Esophagus squamous epithelium (tissue), 5 donors: ENCODE results near the gene USH2A. TPM values are rescaled to one million over a fixed set of nuclear protein-coding genes. Genes with fewer than 3 reads are reported as not detected.

Experiments
- DNase-seq: peaks from one replicate; lab custom pipeline; 2025; lab: John Stamatoyannopoulos, UW
- H3K27ac ChIP-seq, 4 donors: fragments of 200-600 bp; sonication (generic); one replicate each; pipeline ENCODE4 v1.5.1; 2016 to 2019; ENCODE audit warnings: mild to moderate bottlenecking in 1 of 4
- H3K27me3 ChIP-seq, 4 donors: fragments of 200-600 bp; sonication (generic); 1 replicate in 3 of 4; 2 replicates in 1 of 4; pipeline versions ENCODE4 v1.5.1 to v1.6.0; 2017 to 2021; ENCODE audit warnings: antibody characterized with exemption in 1 of 4
- H3K36me3 ChIP-seq, 3 donors: fragments of 200-600 bp; sonication (generic); one replicate each; pipeline ENCODE4 v1.5.1; 2016 to 2019
- H3K4me1 ChIP-seq, 3 donors: fragments of 200-600 bp; sonication (generic); one replicate each; pipeline ENCODE4 v1.5.1; 2017 to 2019
- H3K4me3 ChIP-seq, 4 donors: fragments of 200-600 bp; sonication (generic); 1 replicate in 3 of 4; 2 replicates in 1 of 4; pipeline ENCODE4 v1.5.1; 2016 to 2019; ENCODE audit warnings: mild to moderate bottlenecking in 2 of 4, moderate library complexity in 1 of 4
- H3K9me3 ChIP-seq, 3 donors: fragments of 200-600 bp; sonication (generic); one replicate each; pipeline ENCODE4 v1.5.1; 2016 to 2019
- CTCF ChIP-seq, 6 experiments: fragments of 450-650 bp in 4 of 6; fragments of 200-600 bp in 2 of 6; sonication (generic) in 2 of 6; IDR thresholded peaks; one replicate each; pipeline ENCODE4 v1.5.1; 2016 to 2019; ENCODE audit warnings: antibody characterized with exemption in 6 of 6, mild to moderate bottlenecking in 4 of 6, moderate library complexity in 4 of 6
- POLR2A ChIP-seq, 4 donors: fragments of 450-650 bp; IDR thresholded peaks; one replicate each; pipeline ENCODE4 v1.6.1; 2017; ENCODE audit warnings: antibody characterized with exemption in 4 of 4, mild to moderate bottlenecking in 4 of 4, moderate library complexity in 3 of 4
- WGBS, 2 donors: methylation state at CpG; one replicate each; pipeline ENCODE4 v1.1.5; 2018; 5-methylcytosine and 5-hydroxymethylcytosine counted together
- intact Hi-C: fragments of 100-400 bp; cut with DNase I; formaldehyde crosslinking; loops from one replicate; pipeline ENCODE4 v1.15.0; 2022
- total RNA-seq, 4 donors: library from RNA; depleted of rRNA; stranded (reverse); fragments of >200 nt; gene quantifications; one replicate each; pipeline ENCODE4 v1.1.0, GENCODE V29; 2016
- donor health status: DM: yes; HTN: yes; CAD: no.

Gene USH2A
- total RNA-seq, 4 donors from 2014 or later, result under 0.01 TPM; not detected in 3

GRCh38 chr1:216433175-216433574 lies 9.9 kb upstream of the USH2A start:
- WGBS, 2 donors, result 63 to 75% methylated on average over 2 of the region's 2 CpGs
- no peak overlapping the region for H3K27ac ChIP-seq
- no peak for DNase-seq
- H3K9me3 ChIP-seq, result no peaks in the 10 kb centered on the region
- no peaks in the 10 kb centered on the region for H3K27me3 ChIP-seq
- H3K4me3 ChIP-seq, result no peak overlapping the region
- TF ChIP-seq CTCF (IDR thresholded peaks at IDR 0.05) (no peak), POLR2A (IDR thresholded peaks at IDR 0.05) (no peak)
- H3K4me1 ChIP-seq, result no peaks in the 10 kb centered on the region
- H3K36me3 ChIP-seq, result no peaks in the 10 kb centered on the region
- intact Hi-C loops, result no loop called here

DNA sequence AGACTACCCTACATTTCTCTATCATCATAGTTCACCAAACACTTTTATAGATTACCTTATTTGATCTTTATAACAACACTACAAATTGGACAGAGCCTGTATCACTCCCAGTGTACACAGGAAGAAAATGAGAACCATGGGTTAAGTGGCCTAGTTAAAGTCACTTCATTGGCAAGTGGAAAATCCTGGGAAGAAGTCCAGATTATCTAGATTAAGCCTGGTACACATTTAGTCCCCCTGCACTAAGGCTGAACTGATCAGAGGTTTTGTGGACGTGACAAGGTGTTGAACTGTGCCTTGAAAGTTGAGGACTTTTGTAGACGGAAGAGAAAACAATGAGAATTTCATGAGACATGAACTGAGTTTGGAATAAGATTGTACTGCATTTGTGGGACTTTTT lies 7.5 kb upstream of the USH2A start:
- no peaks in the 10 kb centered on the region for H3K36me3 ChIP-seq
- WGBS, 2 donors, result 66 to 71% methylated on average over 2 of the region's 2 CpGs

GRCh38 chr1:216425577-216425976 lies 2.3 kb upstream of the USH2A start:
- Histone ChIP-seq H3K4me3 (no peak overlapping the region), H3K4me1 (no peaks in the 10 kb centered on the region), H3K36me3 (no peaks in the 10 kb centered on the region), H3K27ac (no peak overlapping the region), H3K27me3 (no peaks in the 10 kb centered on the region), H3K9me3 (no peaks in the 10 kb centered on the region)
- intact Hi-C loops, result no loop called here
- no peak for DNase-seq
- WGBS, 2 donors, result 55 to 57% methylated on average over 5 of the region's 5 CpGs
- no peak for TF ChIP-seq POLR2A (IDR thresholded peaks at IDR 0.05)
- no peak for TF ChIP-seq CTCF (IDR thresholded peaks at IDR 0.05)

More for the DNA sequence above, 7.5 kb upstream of the USH2A start:
- H3K4me3 ChIP-seq, result no peak overlapping the region
- H3K27me3 ChIP-seq, result no peaks in the 10 kb centered on the region
- no peak overlapping the region for H3K27ac ChIP-seq
- no peaks in the 10 kb centered on the region for H3K9me3 ChIP-seq
- DNase-seq, result no peak
- intact Hi-C loops, result no loop called here
- H3K4me1 ChIP-seq, result no peaks in the 10 kb centered on the region
- no peak for TF ChIP-seq POLR2A (IDR thresholded peaks at IDR 0.05)
- TF ChIP-seq CTCF (IDR thresholded peaks at IDR 0.05), result no peak

DNA sequence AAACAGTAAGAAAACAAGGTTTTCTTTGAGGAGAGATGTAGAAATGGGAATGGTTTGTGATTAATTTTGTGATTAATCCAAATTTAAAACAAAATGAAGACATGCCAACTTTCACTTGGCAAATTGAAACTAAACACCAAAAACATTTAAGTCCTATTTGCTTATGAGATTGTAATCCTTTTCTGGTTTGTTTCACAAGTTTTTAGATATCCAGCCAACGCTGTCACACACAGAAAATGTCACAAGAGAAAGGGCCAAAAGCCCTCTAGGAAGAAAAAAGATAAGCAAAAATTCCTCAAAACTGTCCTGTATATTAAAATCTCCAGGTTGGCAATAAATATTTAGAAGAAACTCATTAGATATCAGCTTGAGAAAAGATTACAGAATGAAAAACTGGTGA lies 2.5 kb downstream of the USH2A start:
- Histone ChIP-seq H3K9me3 (no peaks in the 10 kb centered on the region), H3K36me3 (no peaks in the 10 kb centered on the region), H3K4me3 (no peak overlapping the region), H3K4me1 (no peaks in the 10 kb centered on the region), H3K27ac (no peak overlapping the region), H3K27me3 (no peaks in the 10 kb centered on the region)
- intact Hi-C loops, result no loop called here
- 22 to 30% methylated on average over 1 of the region's 1 CpG for WGBS, 2 donors
- no peak for DNase-seq
- TF ChIP-seq POLR2A (IDR thresholded peaks at IDR 0.05) (no peak), CTCF (IDR thresholded peaks at IDR 0.05) (no peak)

DNA sequence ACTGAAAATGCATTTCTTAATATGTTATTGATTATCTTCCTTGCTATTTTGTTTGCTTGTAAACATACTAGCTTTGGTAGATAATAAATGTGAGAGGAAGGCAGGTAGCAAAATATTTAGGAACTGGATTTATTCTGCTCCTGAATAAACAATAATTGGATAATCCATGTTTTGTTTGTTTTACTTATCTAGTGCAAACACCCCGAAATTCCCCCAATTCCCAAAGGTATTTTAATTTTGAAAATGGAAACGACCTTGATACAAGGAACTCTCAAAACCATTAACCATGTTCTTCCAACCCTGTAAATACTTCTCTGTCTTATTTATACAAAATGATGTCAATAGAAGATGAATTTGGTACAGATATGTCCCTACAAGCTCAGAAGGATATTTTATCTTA lies 3.0 kb downstream of the USH2A start:
- no peaks in the 10 kb centered on the region for H3K4me1 ChIP-seq
- no peak for TF ChIP-seq POLR2A (IDR thresholded peaks at IDR 0.05)
- no peak for TF ChIP-seq CTCF (IDR thresholded peaks at IDR 0.05)
- intact Hi-C loops, result no loop called here
- H3K27ac ChIP-seq, result no peak overlapping the region
- H3K36me3 ChIP-seq, result no peaks in the 10 kb centered on the region
- DNase-seq, result no peak
- no peaks in the 10 kb centered on the region for H3K9me3 ChIP-seq
- H3K27me3 ChIP-seq, result no peaks in the 10 kb centered on the region
- 4 to 13% methylated on average over 2 of the region's 2 CpGs for WGBS, 2 donors
- no peak overlapping the region for H3K4me3 ChIP-seq
